ENCODE data around the gene DHX58. TPM values are rescaled to one million over a fixed set of nuclear protein-coding genes. Genes with fewer than 3 reads are reported as not detected.

DHX58 gene
- total RNA-seq, 1 experiment from 2014 or later: 9.7 TPM

DNA sequence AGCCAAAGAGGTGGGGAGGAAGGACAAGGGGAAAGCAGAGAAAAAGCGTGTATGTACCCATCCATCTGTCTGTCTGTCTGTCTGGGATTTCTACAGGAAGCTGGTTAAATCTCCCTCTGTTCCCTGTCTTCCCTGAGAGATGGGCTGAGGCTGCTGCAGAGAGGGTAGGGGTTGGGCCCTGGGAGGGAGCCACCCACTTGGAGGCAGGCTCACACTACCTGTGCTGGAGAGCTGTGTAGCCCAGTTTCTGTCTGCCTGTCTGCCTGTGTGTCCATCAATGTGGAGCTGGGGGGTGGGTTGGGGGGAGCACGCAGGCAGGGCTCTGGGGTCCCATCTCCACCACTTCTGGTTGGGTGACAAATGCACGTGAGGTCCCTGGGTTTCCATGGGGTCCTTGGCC, 43.5 kb downstream of the DHX58 start:
- Histone ChIP-seq H3K4me3 (ENCODE audit: low read depth in 2 of 2, low read length in 2 of 2) (no peak overlapping the region), H3K27me3 (ENCODE audit: control insufficient read depth, insufficient read depth, low read length) (no peaks in the 10 kb centered on the region), H3K4me1 (ENCODE audit: control insufficient read depth, insufficient read depth, low read length) (peaks cover 4% of the 10 kb centered on the region; the same call in 1 of the 2 replicates), H3K9me3 (ENCODE audit: control insufficient read depth, insufficient read depth, low read depth, low read length) (no peaks in the 10 kb centered on the region), H3K27ac (ENCODE audit: low read length) (no peak overlapping the region), H3K36me3 (ENCODE audit: control insufficient read depth, insufficient read depth, low read length) (no peaks in the 10 kb centered on the region)
- in situ Hi-C loops (cut with HindIII; ENCODE audit: low pct_unique_long_range_greater_than_20kb, low sequenced_read_pairs): no loop called here
- intact Hi-C loops (cut with micrococcal nuclease; ENCODE audit: unreplicated experiment): no loop called here
- ATAC-seq (no peak), DNase-seq (ENCODE audit: low read depth, low spot score) (no peak)
- TF ChIP-seq, protein P1, sequence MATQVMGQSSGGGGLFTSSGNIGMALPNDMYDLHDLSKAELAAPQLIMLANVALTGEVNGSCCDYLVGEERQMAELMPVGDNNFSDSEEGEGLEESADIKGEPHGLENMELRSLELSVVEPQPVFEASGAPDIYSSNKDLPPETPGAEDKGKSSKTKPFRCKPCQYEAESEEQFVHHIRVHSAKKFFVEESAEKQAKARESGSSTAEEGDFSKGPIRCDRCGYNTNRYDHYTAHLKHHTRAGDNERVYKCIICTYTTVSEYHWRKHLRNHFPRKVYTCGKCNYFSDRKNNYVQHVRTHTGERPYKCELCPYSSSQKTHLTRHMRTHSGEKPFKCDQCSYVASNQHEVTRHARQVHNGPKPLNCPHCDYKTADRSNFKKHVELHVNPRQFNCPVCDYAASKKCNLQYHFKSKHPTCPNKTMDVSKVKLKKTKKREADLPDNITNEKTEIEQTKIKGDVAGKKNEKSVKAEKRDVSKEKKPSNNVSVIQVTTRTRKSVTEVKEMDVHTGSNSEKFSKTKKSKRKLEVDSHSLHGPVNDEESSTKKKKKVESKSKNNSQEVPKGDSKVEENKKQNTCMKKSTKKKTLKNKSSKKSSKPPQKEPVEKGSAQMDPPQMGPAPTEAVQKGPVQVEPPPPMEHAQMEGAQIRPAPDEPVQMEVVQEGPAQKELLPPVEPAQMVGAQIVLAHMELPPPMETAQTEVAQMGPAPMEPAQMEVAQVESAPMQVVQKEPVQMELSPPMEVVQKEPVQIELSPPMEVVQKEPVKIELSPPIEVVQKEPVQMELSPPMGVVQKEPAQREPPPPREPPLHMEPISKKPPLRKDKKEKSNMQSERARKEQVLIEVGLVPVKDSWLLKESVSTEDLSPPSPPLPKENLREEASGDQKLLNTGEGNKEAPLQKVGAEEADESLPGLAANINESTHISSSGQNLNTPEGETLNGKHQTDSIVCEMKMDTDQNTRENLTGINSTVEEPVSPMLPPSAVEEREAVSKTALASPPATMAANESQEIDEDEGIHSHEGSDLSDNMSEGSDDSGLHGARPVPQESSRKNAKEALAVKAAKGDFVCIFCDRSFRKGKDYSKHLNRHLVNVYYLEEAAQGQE (IDR thresholded peaks at IDR 0.05; ENCODE audit: insufficient read depth in 1 of 2, low read depth in 2 of 2, low read length in 1 of 2): no peak
- TF ChIP-seq TCF7L2 (IDR thresholded peaks at IDR 0.05; ENCODE audit: low read depth, low read length) (no peak), POLR2AphosphoS5 (IDR thresholded peaks at IDR 0.05; ENCODE audit: low read depth, low read length) (no peak), SIN3A (IDR thresholded peaks at IDR 0.05; ENCODE audit: borderline replicate concordance, insufficient read depth, low read depth, low read length) (no peak)
- TF ChIP-seq, protein P2, sequence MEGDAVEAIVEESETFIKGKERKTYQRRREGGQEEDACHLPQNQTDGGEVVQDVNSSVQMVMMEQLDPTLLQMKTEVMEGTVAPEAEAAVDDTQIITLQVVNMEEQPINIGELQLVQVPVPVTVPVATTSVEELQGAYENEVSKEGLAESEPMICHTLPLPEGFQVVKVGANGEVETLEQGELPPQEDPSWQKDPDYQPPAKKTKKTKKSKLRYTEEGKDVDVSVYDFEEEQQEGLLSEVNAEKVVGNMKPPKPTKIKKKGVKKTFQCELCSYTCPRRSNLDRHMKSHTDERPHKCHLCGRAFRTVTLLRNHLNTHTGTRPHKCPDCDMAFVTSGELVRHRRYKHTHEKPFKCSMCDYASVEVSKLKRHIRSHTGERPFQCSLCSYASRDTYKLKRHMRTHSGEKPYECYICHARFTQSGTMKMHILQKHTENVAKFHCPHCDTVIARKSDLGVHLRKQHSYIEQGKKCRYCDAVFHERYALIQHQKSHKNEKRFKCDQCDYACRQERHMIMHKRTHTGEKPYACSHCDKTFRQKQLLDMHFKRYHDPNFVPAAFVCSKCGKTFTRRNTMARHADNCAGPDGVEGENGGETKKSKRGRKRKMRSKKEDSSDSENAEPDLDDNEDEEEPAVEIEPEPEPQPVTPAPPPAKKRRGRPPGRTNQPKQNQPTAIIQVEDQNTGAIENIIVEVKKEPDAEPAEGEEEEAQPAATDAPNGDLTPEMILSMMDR (IDR thresholded peaks at IDR 0.05): no peak
- no TSS peak for BruUV-seq (replicated peaks)
- POLR2A ChIA-PET: no interaction called here
- CTCF ChIA-PET: no interaction called here

DNA sequence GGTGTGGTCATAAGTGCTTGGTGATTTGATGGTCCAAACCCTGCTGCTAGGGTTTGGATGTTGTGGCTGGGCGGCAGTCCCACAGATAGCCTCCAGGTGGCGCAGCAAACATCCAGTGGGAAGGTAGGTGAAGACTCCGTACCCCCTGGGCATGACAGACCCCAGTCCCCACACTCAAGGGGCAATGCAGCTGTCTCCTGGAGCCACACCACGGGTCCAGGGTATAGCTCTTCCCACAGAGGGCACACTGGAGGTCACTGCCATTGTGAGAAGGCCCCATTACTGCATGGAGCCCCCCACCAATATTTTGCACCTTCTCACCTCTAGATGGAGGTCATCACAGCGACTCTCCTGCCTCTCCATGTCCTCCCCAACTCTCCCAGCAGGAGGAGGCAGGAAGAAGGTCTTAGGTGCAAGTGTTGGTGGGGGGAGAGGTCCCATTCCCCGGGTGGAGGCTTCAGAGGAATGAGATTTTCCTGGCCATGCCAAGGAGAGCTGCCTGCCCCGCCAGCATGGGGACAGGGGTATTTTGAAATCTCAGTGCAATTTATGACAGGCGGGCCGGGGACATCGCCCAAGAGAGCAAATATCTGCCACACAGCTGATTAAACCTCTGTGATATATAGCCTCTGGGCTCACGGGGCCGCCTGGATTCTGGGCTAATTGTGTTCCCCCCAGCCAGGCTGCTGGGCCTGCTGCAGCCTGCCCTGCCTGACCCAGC, 45.0 kb downstream of the DHX58 start:
- ChIA-PET CTCF (interaction anchor here (0.6 to 1.0 kb wide), 2 partner anchors 31 to 236 kb away, joined by 3 read pairs; partner anchors contain the start of gene ZNF385C), POLR2A (no interaction called here)
- Histone ChIP-seq H3K27ac (ENCODE audit: low read length) (no peak overlapping the region), H3K4me1 (ENCODE audit: control insufficient read depth, insufficient read depth, low read length) (peaks cover 4% of the 10 kb centered on the region; the same call in 1 of the 2 replicates), H3K9me3 (ENCODE audit: control insufficient read depth, insufficient read depth, low read depth, low read length) (no peaks in the 10 kb centered on the region), H3K27me3 (ENCODE audit: control insufficient read depth, insufficient read depth, low read length) (no peaks in the 10 kb centered on the region), H3K4me3 (ENCODE audit: low read depth in 2 of 2, low read length in 2 of 2) (no peak overlapping the region), H3K36me3 (ENCODE audit: control insufficient read depth, insufficient read depth, low read length) (no peaks in the 10 kb centered on the region)
- ATAC-seq (peak; percentile 56), DNase-seq (ENCODE audit: low read depth, low spot score) (peak; percentile 47)
- intact Hi-C loops (cut with micrococcal nuclease; ENCODE audit: unreplicated experiment) (no loop called here), in situ Hi-C loops (cut with HindIII; ENCODE audit: low pct_unique_long_range_greater_than_20kb, low sequenced_read_pairs) (no loop called here)
- no TSS peak for BruUV-seq (replicated peaks)
- TF ChIP-seq POLR2AphosphoS5 (IDR thresholded peaks at IDR 0.05; ENCODE audit: low read depth, low read length) (no peak), SIN3A (IDR thresholded peaks at IDR 0.05; ENCODE audit: borderline replicate concordance, insufficient read depth, low read depth, low read length) (no peak), TCF7L2 (IDR thresholded peaks at IDR 0.05; ENCODE audit: low read depth, low read length) (no peak)
- TF ChIP-seq, protein P2 (IDR thresholded peaks at IDR 0.05): peak; percentile 83
- TF ChIP-seq, protein P1 (IDR thresholded peaks at IDR 0.05; ENCODE audit: insufficient read depth in 1 of 2, low read depth in 2 of 2, low read length in 1 of 2): no peak
